OCI-LY1 (cell line): ENCODE data around the gene KLK1.

Source experiments
- H2AFZ ChIP-seq: fragments of 200-600 bp; sonication (generic), shearing (Covaris generic); 2 replicates; pipeline ENCODE4 v1.6.0; 2014; ENCODE audit warnings: antibody characterized with exemption, mild to moderate bottlenecking, low read length
- H3F3A ChIP-seq: fragments of 200-600 bp; sonication (generic), shearing (Covaris generic); 2 replicates; pipeline ENCODE4 v1.6.0; 2014; ENCODE audit warnings: mild to moderate bottlenecking, antibody characterized with exemption, low read length, moderate library complexity; ENCODE audit not compliant: insufficient read depth
- H3K27ac ChIP-seq: fragments of 200-600 bp; sonication (generic); 2 replicates; pipeline ENCODE4 v1.5.1; 2014; ENCODE audit warnings: low read length, mixed run types, mild to moderate bottlenecking, low read depth; ENCODE audit not compliant: poor library complexity, severe bottlenecking
- H3K27me3 ChIP-seq: fragments of 200-600 bp; sonication (generic); 2 replicates; pipeline ENCODE4 v1.6.0; 2014; ENCODE audit warnings: antibody characterized with exemption, mild to moderate bottlenecking, low read length, moderate library complexity; ENCODE audit not compliant: insufficient read depth
- H3K36me3 ChIP-seq: fragments of 200-600 bp; sonication (generic); 2 replicates; pipeline ENCODE4 v1.6.1; 2014; ENCODE audit warnings: mild to moderate bottlenecking, antibody characterized with exemption, low read length, moderate library complexity, mixed read lengths; ENCODE audit not compliant: insufficient read depth
- H3K4me1 ChIP-seq: fragments of 200-600 bp; sonication (generic); 2 replicates; pipeline ENCODE4 v1.5.1; 2014; ENCODE audit warnings: mild to moderate bottlenecking, low read length, moderate library complexity; ENCODE audit not compliant: insufficient read depth, severe bottlenecking
- H3K4me2 ChIP-seq: fragments of 200-600 bp; sonication (generic), shearing (Covaris generic); 2 replicates; pipeline ENCODE4 v1.6.1; 2014; ENCODE audit warnings: low read length
- H3K4me3 ChIP-seq: fragments of 200-600 bp; sonication (generic); 2 replicates; pipeline ENCODE4 v1.5.1; 2014; ENCODE audit warnings: low read length, low read depth, mild to moderate bottlenecking, mixed read lengths; ENCODE audit not compliant: poor library complexity, severe bottlenecking
- H3K79me2 ChIP-seq: fragments of 200-600 bp; shearing (Covaris generic); 2 replicates; pipeline ENCODE4 v1.6.1; 2016; ENCODE audit warnings: mixed run types, low read length, mixed read lengths; ENCODE audit not compliant: insufficient read depth
- H3K9ac ChIP-seq: fragments of 200-600 bp; sonication (generic), shearing (Covaris generic); 2 replicates; pipeline ENCODE4 v1.6.1; 2014; ENCODE audit warnings: mild to moderate bottlenecking, low read length, mixed read lengths
- H3K9me2 ChIP-seq: fragments of 200-600 bp; sonication (generic), shearing (Covaris generic); 2 replicates; pipeline ENCODE4 v1.6.1; 2014; ENCODE audit warnings: low read depth, mild to moderate bottlenecking, low read length, mixed read lengths
- H3K9me3 ChIP-seq: fragments of 200-600 bp; shearing (Covaris generic); 2 replicates; pipeline ENCODE4 v1.6.1; 2014; ENCODE audit warnings: low read length, mixed read lengths
- H4K20me1 ChIP-seq: fragments of 200-600 bp; sonication (generic), shearing (Covaris generic); 2 replicates; pipeline ENCODE4 v1.6.0; 2016; ENCODE audit warnings: mild to moderate bottlenecking, low read length; ENCODE audit not compliant: insufficient read depth
- CTCF ChIP-seq: fragments of 200-600 bp; sonication (generic), shearing (Covaris generic); IDR thresholded peaks from 2 replicates; pipeline ENCODE4 v1.5.1; 2017; ENCODE audit warnings: mild to moderate bottlenecking, antibody characterized with exemption, low read length, moderate library complexity, mixed read lengths
- EZH2 ChIP-seq: fragments of 200-600 bp; sonication (generic), shearing (Covaris generic); IDR thresholded peaks from 2 replicates; pipeline ENCODE4 v1.8.0; 2017; ENCODE audit warnings: borderline replicate concordance, mixed run types, mild to moderate bottlenecking, antibody characterized with exemption, low read length, moderate library complexity, mixed read lengths

Gene KLK1

GRCh38 chr19:50854636-50855410, 31.2 kb upstream of the KLK1 start, which contains the start of gene KLK3:
KLK3 (plus strand) TSS chr19:50854915; CDS start chr19:50854956, 41 bp downstream.
- H3F3A ChIP-seq: no peaks in the 10 kb centered on the region
- H3K9me3 ChIP-seq: no peaks in the 10 kb centered on the region
- no peaks in the 10 kb centered on the region for H3K79me2 ChIP-seq
- no peak for TF ChIP-seq EZH2
- TF ChIP-seq CTCF: no peak
- no peak within 1 kb of the TSS for H3K27ac ChIP-seq
- H3K36me3 ChIP-seq: no peaks in the 10 kb centered on the region
- peaks cover 3% of the 10 kb centered on the region; the same call in 1 of the 2 replicates for H3K27me3 ChIP-seq
- no peak within 1 kb of the TSS for H3K9ac ChIP-seq
- H3K4me2 ChIP-seq: no peak within 1 kb of the TSS
- H3K4me3 ChIP-seq: no peak within 1 kb of the TSS
- H4K20me1 ChIP-seq: no peaks in the 10 kb centered on the region
- no peaks in the 10 kb centered on the region for H3K9me2 ChIP-seq
- no peaks in the 10 kb centered on the region for H3K4me1 ChIP-seq
- no peak within 1 kb of the TSS for H2AFZ ChIP-seq

- no peaks in the 10 kb centered on the region for H3F3A ChIP-seq
- H3K4me1 ChIP-seq: no peaks in the 10 kb centered on the region
- H4K20me1 ChIP-seq: no peaks in the 10 kb centered on the region
- no peak for TF ChIP-seq CTCF
- no peak for TF ChIP-seq EZH2
- no peaks in the 10 kb centered on the region for H3K36me3 ChIP-seq
- H2AFZ ChIP-seq: no peak overlapping the region
- no peak overlapping the region for H3K27ac ChIP-seq
- H3K9me3 ChIP-seq: no peaks in the 10 kb centered on the region
- H3K79me2 ChIP-seq: no peaks in the 10 kb centered on the region
- no peaks in the 10 kb centered on the region for H3K9me2 ChIP-seq
- no peak overlapping the region for H3K9ac ChIP-seq
- peaks cover 3% of the 10 kb centered on the region; the same call in 1 of the 2 replicates for H3K27me3 ChIP-seq
- H3K4me3 ChIP-seq: no peak overlapping the region
- no peak overlapping the region for H3K4me2 ChIP-seq
Observed at GRCh38 chr19:50851620-50852019, 28.0 kb upstream of the KLK1 start.

- Histone ChIP-seq H3K27ac (no peak overlapping the region), H3F3A (no peaks in the 10 kb centered on the region), H3K4me2 (no peak overlapping the region), H3K9me2 (no peaks in the 10 kb centered on the region), H3K4me1 (no peaks in the 10 kb centered on the region), H3K36me3 (no peaks in the 10 kb centered on the region), H3K79me2 (no peaks in the 10 kb centered on the region), H4K20me1 (no peaks in the 10 kb centered on the region), H3K4me3 (no peak overlapping the region), H3K9me3 (no peaks in the 10 kb centered on the region), H3K27me3 (peaks cover 3% of the 10 kb centered on the region; the same call in 1 of the 2 replicates), H2AFZ (no peak overlapping the region), H3K9ac (no peak overlapping the region)
- TF ChIP-seq EZH2 (no peak), CTCF (no peak)
Observed at GRCh38 chr19:50850738-50851137, 27.2 kb upstream of the KLK1 start.
